NB4 (cell line): Measurements from ENCODE around the gene ZNF468.
"Not testable (repeated sequence)": the region's sequence is repeated elsewhere in the genome, so short reads cannot be mapped to it uniquely, and the experiment has no call there.

Experiments used
- POLR2A ChIP-seq: IDR thresholded peaks from 2 replicates; pipeline ENCODE4 v1.6.1; 2011; ENCODE audit warnings: mild to moderate bottlenecking; ENCODE audit not compliant: insufficient read length; ENCODE audit errors: extremely low read depth
- TF ChIP-seq, protein P1 (sequence below): IDR thresholded peaks from one replicate; pipeline ENCODE4 v1.5.1; 2012; ENCODE audit warnings: low read depth, low read length

DNA sequence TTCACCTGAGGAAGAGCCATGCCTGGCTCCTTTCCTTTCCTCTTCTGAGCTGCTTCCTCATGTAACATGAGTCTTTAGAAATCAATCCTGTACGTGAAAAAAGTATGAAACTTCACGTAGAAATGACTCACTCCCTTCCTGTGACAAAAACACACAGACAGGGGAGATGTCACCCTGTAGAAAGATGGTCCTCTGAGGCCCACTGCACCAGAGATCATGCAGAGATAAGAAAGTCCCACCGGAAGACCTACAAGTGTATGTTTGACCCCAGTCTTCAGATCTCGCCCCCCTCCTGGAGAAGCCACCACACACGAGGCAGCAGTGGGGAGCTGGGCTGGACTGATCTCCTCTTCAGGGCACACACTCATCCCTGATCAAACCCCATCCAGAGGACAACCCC is 23.9 kb downstream of the ZNF468 start:
- TF ChIP-seq, protein P1, sequence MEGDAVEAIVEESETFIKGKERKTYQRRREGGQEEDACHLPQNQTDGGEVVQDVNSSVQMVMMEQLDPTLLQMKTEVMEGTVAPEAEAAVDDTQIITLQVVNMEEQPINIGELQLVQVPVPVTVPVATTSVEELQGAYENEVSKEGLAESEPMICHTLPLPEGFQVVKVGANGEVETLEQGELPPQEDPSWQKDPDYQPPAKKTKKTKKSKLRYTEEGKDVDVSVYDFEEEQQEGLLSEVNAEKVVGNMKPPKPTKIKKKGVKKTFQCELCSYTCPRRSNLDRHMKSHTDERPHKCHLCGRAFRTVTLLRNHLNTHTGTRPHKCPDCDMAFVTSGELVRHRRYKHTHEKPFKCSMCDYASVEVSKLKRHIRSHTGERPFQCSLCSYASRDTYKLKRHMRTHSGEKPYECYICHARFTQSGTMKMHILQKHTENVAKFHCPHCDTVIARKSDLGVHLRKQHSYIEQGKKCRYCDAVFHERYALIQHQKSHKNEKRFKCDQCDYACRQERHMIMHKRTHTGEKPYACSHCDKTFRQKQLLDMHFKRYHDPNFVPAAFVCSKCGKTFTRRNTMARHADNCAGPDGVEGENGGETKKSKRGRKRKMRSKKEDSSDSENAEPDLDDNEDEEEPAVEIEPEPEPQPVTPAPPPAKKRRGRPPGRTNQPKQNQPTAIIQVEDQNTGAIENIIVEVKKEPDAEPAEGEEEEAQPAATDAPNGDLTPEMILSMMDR = not testable (repeated sequence)
- TF ChIP-seq POLR2A = not testable (repeated sequence)
